Endodermal cell (in vitro differentiated cells): ENCODE data around the gene ANXA8. TPM values are rescaled to one million over a fixed set of nuclear protein-coding genes. Genes with fewer than 3 reads are reported as not detected.

Source experiments
- DNase-seq: peaks from one replicate; pipeline ENCODE4 v3.0.0-alpha.2; 2017
- H3K27ac ChIP-seq: 2 replicates; pipeline ENCODE4 v1.5.1; 2013; ENCODE audit warnings: mild to moderate bottlenecking, low read depth, low read length, moderate library complexity
- H3K27me3 ChIP-seq: 2 replicates; pipeline ENCODE4 v1.6.1; 2013; ENCODE audit warnings: mild to moderate bottlenecking, low read length, moderate library complexity; ENCODE audit not compliant: insufficient read depth, control insufficient read depth, poor library complexity, severe bottlenecking
- H3K36me3 ChIP-seq: 2 replicates; pipeline ENCODE4 v1.7.0; 2013; ENCODE audit warnings: mild to moderate bottlenecking, low read length, moderate library complexity; ENCODE audit not compliant: control insufficient read depth, insufficient read depth
- H3K4me1 ChIP-seq: one replicate; pipeline ENCODE4 v1.7.0; 2013; ENCODE audit warnings: low read length; ENCODE audit not compliant: control insufficient read depth, insufficient read depth
- H3K4me3 ChIP-seq: 2 replicates; pipeline ENCODE4 v1.5.1; 2013; ENCODE audit warnings: mild to moderate bottlenecking, low read length, moderate library complexity
- H3K9ac ChIP-seq: 2 replicates; pipeline ENCODE4 v1.6.1; 2013; ENCODE audit warnings: mild to moderate bottlenecking, low read length, moderate library complexity; ENCODE audit not compliant: poor library complexity, severe bottlenecking; ENCODE audit errors: extremely low read depth
- H3K9me3 ChIP-seq: 2 replicates; pipeline ENCODE4 v1.6.1; 2013; ENCODE audit warnings: mild to moderate bottlenecking, low read length, moderate library complexity; ENCODE audit not compliant: control insufficient read depth
- H3K27ac Mint-ChIP-seq: 2 replicates; pipeline ENCODE4 v1.8.0; 2020; ENCODE audit warnings: mixed read lengths
- H3K27me3 Mint-ChIP-seq: 2 replicates; pipeline ENCODE4 v1.8.0; 2021; ENCODE audit warnings: mild to moderate bottlenecking, mixed read lengths; ENCODE audit not compliant: insufficient read depth
- H3K36me3 Mint-ChIP-seq: 2 replicates; pipeline ENCODE4 v1.8.0; 2020; ENCODE audit warnings: low read depth, mixed read lengths
- H3K4me1 Mint-ChIP-seq: 2 replicates; pipeline ENCODE4 v1.8.0; 2020; ENCODE audit warnings: mixed read lengths
- H3K4me3 Mint-ChIP-seq: 2 replicates; pipeline ENCODE4 v1.8.0; 2020; ENCODE audit warnings: mild to moderate bottlenecking, moderate library complexity, mixed read lengths
- H3K9me3 Mint-ChIP-seq: 2 replicates; pipeline ENCODE4 v1.8.0; 2020; ENCODE audit warnings: mild to moderate bottlenecking, mixed read lengths
- CTCF ChIP-seq: fragments of 200-600 bp; sonication (generic); conservative IDR thresholded peaks from 2 replicates; pipeline ENCODE4 v1.5.0; 2021; ENCODE audit warnings: antibody characterized with exemption, mild to moderate bottlenecking
- WGBS, 2 experiments: methylation state at CpG; one replicate each; pipeline versions ENCODE4 v1.1.5 to v1.1.7; 2013; ENCODE audit warnings: missing lambda C conversion rate in 2 of 2, mixed read lengths in 1 of 2; ENCODE audit not compliant: insufficient coverage in 1 of 2, insufficient read length in 1 of 2; 5-methylcytosine and 5-hydroxymethylcytosine counted together
- total RNA-seq, 2 donors: library from RNA; stranded (reverse); fragmentation: NEBNext Ultra II Directional in 1 of 2; extraction: Animal tissue kit (Norgen Biotek cat#: 25700) in 1 of 2; gene quantifications; 2 replicates in 1 of 2; 3 replicates in 1 of 2; pipeline ENCODE4 v1.2.1, GENCODE V29; 2021

The ANXA8 gene
- total RNA-seq, 2 donors from 2014 or later, result 0.33 to 0.37 TPM

- no peak for TF ChIP-seq CTCF
- H3K4me1 Mint-ChIP-seq, result peaks cover 6% of the 10 kb centered on the region
- Histone ChIP-seq H3K27ac (no peak overlapping the region), H3K9ac (no peak overlapping the region), H3K9me3 (no peaks in the 10 kb centered on the region), H3K4me3 (no peak overlapping the region), H3K36me3 (no peaks in the 10 kb centered on the region), H3K27me3 (no peaks in the 10 kb centered on the region), H3K4me1 (no peaks in the 10 kb centered on the region)
- no peaks in the 10 kb centered on the region for H3K9me3 Mint-ChIP-seq
- H3K27ac Mint-ChIP-seq, result no peak overlapping the region
- no peaks in the 10 kb centered on the region for H3K36me3 Mint-ChIP-seq
- H3K27me3 Mint-ChIP-seq, result peaks cover 2% of the 10 kb centered on the region
- H3K4me3 Mint-ChIP-seq, result no peak overlapping the region
- 72 to 82% methylated on average over 11 to 14 of the region's 14 CpGs for WGBS, 2 experiments
- DNase-seq, result no peak
Observed at GRCh38 chr10:47420305-47421056, 63.4 kb downstream of the ANXA8 start.

- WGBS, 2 experiments, result 89 to 90% methylated on average over 2 of the region's 2 CpGs
- Histone ChIP-seq H3K9ac (no peak overlapping the region), H3K27ac (no peak overlapping the region), H3K4me1 (no peaks in the 10 kb centered on the region), H3K4me3 (no peak overlapping the region), H3K36me3 (no peaks in the 10 kb centered on the region), H3K9me3 (no peaks in the 10 kb centered on the region), H3K27me3 (no peaks in the 10 kb centered on the region)
- Mint-ChIP-seq H3K27me3 (peaks cover 4% of the 10 kb centered on the region), H3K36me3 (no peaks in the 10 kb centered on the region), H3K4me3 (no peak overlapping the region), H3K27ac (no peak overlapping the region), H3K9me3 (no peaks in the 10 kb centered on the region), H3K4me1 (peaks cover 6% of the 10 kb centered on the region)
- TF ChIP-seq CTCF, result no peak
- no peak for DNase-seq
Observed at GRCh38 chr10:47419421-47419820, 64.5 kb downstream of the ANXA8 start.

GRCh38 chr10:47418966-47419365 is 64.9 kb downstream of the ANXA8 start:
- H3K4me3 ChIP-seq, result no peak overlapping the region
- Mint-ChIP-seq H3K9me3 (no peaks in the 10 kb centered on the region), H3K4me1 (peaks cover 6% of the 10 kb centered on the region), H3K36me3 (no peaks in the 10 kb centered on the region), H3K4me3 (no peak overlapping the region), H3K27ac (peak overlapping the region; percentile 13), H3K27me3 (peaks cover 4% of the 10 kb centered on the region)
- H3K27ac ChIP-seq, result no peak overlapping the region
- H3K36me3 ChIP-seq, result no peaks in the 10 kb centered on the region
- no peaks in the 10 kb centered on the region for H3K27me3 ChIP-seq
- no peak overlapping the region for H3K9ac ChIP-seq
- WGBS, 2 experiments, result 82 to 92% methylated on average over 3 to 4 of the region's 4 CpGs
- TF ChIP-seq CTCF, result no peak
- no peak for DNase-seq
- H3K9me3 ChIP-seq, result no peaks in the 10 kb centered on the region
- H3K4me1 ChIP-seq, result no peaks in the 10 kb centered on the region
